CD14-positive monocyte (primary cell): Measurements from ENCODE around the gene HOXA13. TPM values are rescaled to one million over a fixed set of nuclear protein-coding genes. Genes with fewer than 3 reads are reported as not detected.

ENCODE experiments used
- DNase-seq, 3 donors: peaks; one replicate each; pipeline ENCODE4 v3.0.0-alpha.2; 2011 to 2022
- H2AFZ ChIP-seq: 2 replicates; pipeline ENCODE4 v1.6.0; 2012; ENCODE audit warnings: mild to moderate bottlenecking, low read depth, low read length, inconsistent platforms; ENCODE audit not compliant: insufficient read depth, poor library complexity, severe bottlenecking
- H3K27ac ChIP-seq, 2 donors: 1 replicate in 1 of 2; 2 replicates in 1 of 2; pipeline ENCODE4 v1.5.1; 2012 to 2013; ENCODE audit warnings: low read length in 2 of 2, control low read depth in 1 of 2, inconsistent platforms in 1 of 2, low read depth in 1 of 2, mild to moderate bottlenecking in 1 of 2
- H3K27me3 ChIP-seq, 2 donors: one replicate each; pipeline versions ENCODE4 v1.6.0 to v1.6.1; 2011 to 2013; ENCODE audit warnings: low read length in 2 of 2; ENCODE audit not compliant: control insufficient read depth in 2 of 2, insufficient read depth in 2 of 2
- H3K36me3 ChIP-seq, 2 donors: replicated peaks in 1 of 2; 1 replicate in 1 of 2; 2 replicates in 1 of 2; pipeline versions ENCODE4 v1.5.1 to v1.6.1; 2012 to 2013; ENCODE audit warnings: low read length in 2 of 2, control low read depth in 1 of 2, inconsistent platforms in 1 of 2, mild to moderate bottlenecking in 1 of 2; ENCODE audit not compliant: insufficient read depth in 2 of 2, control insufficient read depth in 1 of 2
- H3K4me1 ChIP-seq, 2 donors: 1 replicate in 1 of 2; 2 replicates in 1 of 2; pipeline versions ENCODE4 v1.5.1 to v1.6.1; 2012 to 2013; ENCODE audit warnings: low read length in 2 of 2, control low read depth in 1 of 2, inconsistent platforms in 1 of 2, mild to moderate bottlenecking in 1 of 2, moderate library complexity in 1 of 2; ENCODE audit not compliant: insufficient read depth in 2 of 2, control insufficient read depth in 1 of 2
- H3K4me2 ChIP-seq: replicated peaks from 2 replicates; pipeline ENCODE3; 2012; ENCODE audit warnings: low read length, moderate library complexity, mild to moderate bottlenecking; ENCODE audit not compliant: poor library complexity, severe bottlenecking; ENCODE audit errors: extremely low read depth
- H3K4me3 ChIP-seq, 3 experiments: fragments of 200-600 bp in 1 of 3; sonication (generic) in 1 of 3; replicated peaks in 1 of 3; 1 replicate in 2 of 3; 2 replicates in 1 of 3; pipeline ENCODE4 v1.5.1; 2011 to 2013; ENCODE audit warnings: low read length in 3 of 3, mild to moderate bottlenecking in 3 of 3, control low read depth in 2 of 3, low read depth in 2 of 3, inconsistent platforms in 1 of 3, moderate library complexity in 1 of 3
- H3K79me2 ChIP-seq: 2 replicates; pipeline ENCODE4 v1.6.0; 2012; ENCODE audit warnings: mild to moderate bottlenecking, control low read depth, inconsistent platforms, low read length, moderate library complexity; ENCODE audit not compliant: insufficient read depth
- H3K9ac ChIP-seq: 2 replicates; pipeline ENCODE4 v1.6.0; 2017; ENCODE audit warnings: low read length, mild to moderate bottlenecking; ENCODE audit not compliant: insufficient read depth, poor library complexity, severe bottlenecking
- H3K9me3 ChIP-seq, 2 donors: replicated peaks in 1 of 2; 1 replicate in 1 of 2; 2 replicates in 1 of 2; pipeline versions ENCODE4 v1.5.1 to v1.6.1; 2012 to 2013; ENCODE audit warnings: low read length in 2 of 2, control low read depth in 1 of 2; ENCODE audit not compliant: control insufficient read depth in 1 of 2, insufficient read depth in 1 of 2
- H4K20me1 ChIP-seq: 2 replicates; pipeline ENCODE4 v1.6.0; 2012; ENCODE audit warnings: mild to moderate bottlenecking, low read length, control low read depth, moderate library complexity; ENCODE audit not compliant: insufficient read depth
- H3K27ac Mint-ChIP-seq, 7 donors: one replicate each; pipeline ENCODE4 v1.8.0; 2020; ENCODE audit warnings: mild to moderate bottlenecking in 7 of 7, mixed read lengths in 7 of 7, moderate library complexity in 6 of 7, inconsistent platforms in 2 of 7
- H3K27me3 Mint-ChIP-seq, 3 donors: one replicate each; pipeline ENCODE4 v1.8.0; 2021 to 2022; ENCODE audit warnings: low read depth in 3 of 3, mild to moderate bottlenecking in 3 of 3, mixed read lengths in 3 of 3, moderate library complexity in 3 of 3, inconsistent platforms in 1 of 3
- H3K36me3 Mint-ChIP-seq, 2 donors: one replicate each; pipeline ENCODE4 v1.8.0; 2020; ENCODE audit warnings: mixed read lengths in 2 of 2, inconsistent platforms in 1 of 2, mild to moderate bottlenecking in 1 of 2
- H3K4me1 Mint-ChIP-seq: one replicate; pipeline ENCODE4 v1.8.0; 2020; ENCODE audit warnings: mild to moderate bottlenecking, mixed read lengths
- H3K4me3 Mint-ChIP-seq, 2 donors: one replicate each; pipeline ENCODE4 v1.8.0; 2020; ENCODE audit warnings: mild to moderate bottlenecking in 2 of 2, mixed read lengths in 2 of 2, moderate library complexity in 1 of 2
- H3K9me3 Mint-ChIP-seq, 7 donors: one replicate each; pipeline ENCODE4 v1.8.0; 2020 to 2022; ENCODE audit warnings: mixed read lengths in 7 of 7, mild to moderate bottlenecking in 6 of 7, moderate library complexity in 6 of 7, inconsistent platforms in 2 of 7
- CTCF ChIP-seq: fragments of 200-600 bp; IDR thresholded peaks from one replicate; pipeline ENCODE4 v1.8.0; 2022; ENCODE audit warnings: antibody characterized with exemption, mild to moderate bottlenecking
- WGBS: methylation state at CpG from one replicate; pipeline ENCODE4 v1.1.5; 2013; ENCODE audit warnings: missing lambda C conversion rate; ENCODE audit not compliant: insufficient coverage; 5-methylcytosine and 5-hydroxymethylcytosine counted together
- intact Hi-C, 2 donors: fragments of 100-400 bp; cut with micrococcal nuclease; formaldehyde crosslinking; loops; one replicate each; pipeline versions ENCODE4 v1.15.0 to v1.15.1; 2023
- polyA plus RNA-seq, 3 donors: library from polyadenylated mRNA; depleted of rRNA in 1 of 3; unstranded in 2 of 3; stranded (reverse) in 1 of 3; fragments of 300-500 nt in 2 of 3; fragments of >200 nt in 1 of 3; fragmentation: Illumina TruSeq in 2 of 3; gene quantifications; 1 replicate in 2 of 3; 2 replicates in 1 of 3; pipeline ENCODE4 v1.2.3, GENCODE V29; 2012 to 2021

Gene HOXA13
- polyA plus RNA-seq, 3 donors, result not detected

GRCh38 chr7:27161214-27161720 lies 38.6 kb downstream of the HOXA13 start:
- Mint-ChIP-seq H3K4me1 (peaks cover 66% of the 10 kb centered on the region), H3K27ac (peak overlapping the region in 5 of 7 donors; percentile 14 to 80 (median 30)), H3K27me3 (peaks cover 84 to 93% (median 85%) of the 10 kb centered on the region in 3 donors), H3K36me3 (peaks cover 8 to 35% of the 10 kb centered on the region in 2 donors), H3K4me3 (peak overlapping the region; percentile 86), H3K9me3 (peaks cover 0 to 48% (median 29%) of the 10 kb centered on the region in 7 donors)
- peak overlapping the region; percentile 53 to 94 (median 79) for H3K4me3 ChIP-seq
- 0% methylated on average over 7 of the region's 27 CpGs for WGBS
- no peaks in the 10 kb centered on the region for H4K20me1 ChIP-seq
- H3K9me3 ChIP-seq, result peaks cover 7 to 39% of the 10 kb centered on the region in 2 donors
- peaks cover 61 to 77% of the 10 kb centered on the region in 2 donors for H3K4me1 ChIP-seq
- H3K27me3 ChIP-seq, result peaks cover 62 to 92% of the 10 kb centered on the region in 2 donors
- peak; percentile 70 to 81 (median 76) for DNase-seq
- intact Hi-C loops, result loop anchor here (5.0 to 10.0 kb wide), 4 partner anchors 306 to 794 kb away; no protein-coding TSS in a partner anchor
- peak overlapping the region; percentile 37 for H3K9ac ChIP-seq
- H3K4me2 ChIP-seq, result peak overlapping the region; percentile 92
- peak overlapping the region in 1 of 2 donors; percentile 52 for H3K27ac ChIP-seq
- H3K36me3 ChIP-seq, result no peaks in the 10 kb centered on the region
- peaks cover 7% of the 10 kb centered on the region for H3K79me2 ChIP-seq
- H2AFZ ChIP-seq, result peak overlapping the region; percentile 90
- peak; percentile 72 for TF ChIP-seq CTCF

GRCh38 chr7:27160546-27161213 lies 39.2 kb downstream of the HOXA13 start:
- H3K4me1 Mint-ChIP-seq, result peaks cover 67% of the 10 kb centered on the region
- peaks cover 8 to 32% of the 10 kb centered on the region in 2 donors for H3K36me3 Mint-ChIP-seq
- H3K27me3 ChIP-seq, result peaks cover 61 to 92% of the 10 kb centered on the region in 2 donors

More at GRCh38 chr7:27160546-27161213, 39.2 kb downstream of the HOXA13 start:
- Histone ChIP-seq H3K4me1 (peaks cover 60 to 77% of the 10 kb centered on the region in 2 donors), H3K27ac (peak overlapping the region in 1 of 2 donors; percentile 52), H3K9ac (peak overlapping the region; percentile 37), H2AFZ (peak overlapping the region; percentile 90), H3K79me2 (peaks cover 7% of the 10 kb centered on the region), H4K20me1 (no peaks in the 10 kb centered on the region), H3K9me3 (peaks cover under 1 to 39% of the 10 kb centered on the region in 2 donors), H3K36me3 (no peaks in the 10 kb centered on the region), H3K4me2 (peak overlapping the region; percentile 92), H3K4me3 (peak overlapping the region; percentile 53 to 94 (median 79))
- intact Hi-C loops, result loop anchor here (5.0 to 10.0 kb wide), 4 partner anchors 306 to 793 kb away; no protein-coding TSS in a partner anchor
- H3K27ac Mint-ChIP-seq, result peak overlapping the region in 5 of 7 donors; percentile 14 to 80 (median 30)
- under 1% methylated on average over 54 of the region's 54 CpGs for WGBS
- H3K27me3 Mint-ChIP-seq, result peaks cover 84 to 93% (median 85%) of the 10 kb centered on the region in 3 donors
- peak; percentile 70 to 84 (median 78) for DNase-seq
- H3K9me3 Mint-ChIP-seq, result peaks cover 0 to 48% (median 26%) of the 10 kb centered on the region in 7 donors
- peak overlapping the region; percentile 86 for H3K4me3 Mint-ChIP-seq
- peak; percentile 100 for TF ChIP-seq CTCF
